GM12878 (cell line): Measurements from ENCODE around the gene SCLY. TPM values are rescaled to one million over a fixed set of nuclear protein-coding genes. Genes with fewer than 3 reads are reported as not detected.

Source experiments
- ATAC-seq: fragments of 200-7000 bp; cut with Tn5 transposase; 3 replicates; pipeline ENCODE4 v1.9.1; 2020; ENCODE audit warnings: mild to moderate bottlenecking, moderate library complexity
- BruUV-seq: library from RNA; stranded (reverse); fragments of 400-500 nt; replicated peaks from 2 replicates; lab custom pipeline; 2021; lab: Mats Ljungman, UMichigan
- CTCF ChIA-PET: fragments of 300-600 bp; sonication (Branson Sonifier 250); formaldehyde crosslinking; extraction: SDS; loops from one replicate; lab custom pipeline; 2021; ENCODE audit warnings: inconsistent platforms; lab: Yijun Ruan, JAX
- POLR2A ChIA-PET: fragments of 350-600 bp; formaldehyde crosslinking; extraction: SDS; loops from one replicate; lab custom pipeline; 2021; ENCODE audit warnings: inconsistent platforms; lab: Charles Lee
- RAD21 ChIA-PET: fragments of 300-600 bp; sonication (Branson Sonifier 250); formaldehyde crosslinking; loops from one replicate; lab custom pipeline; 2023; ENCODE audit warnings: antibody characterized with exemption; ENCODE audit not compliant: unreplicated experiment; lab: Charles Lee
- SMC1A ChIA-PET: fragments of 300-600 bp; sonication (Branson Sonifier 250); formaldehyde crosslinking; loops from one replicate; lab custom pipeline; 2023; ENCODE audit not compliant: unreplicated experiment, uncharacterized antibody; lab: Charles Lee
- DNase-seq: peaks from one replicate; pipeline ENCODE4 v3.0.0-alpha.2; 2011; ENCODE audit warnings: low read depth, low spot score
- FAIRE-seq: peaks from 3 replicates; lab custom pipeline; 2011; peaks lifted over from hg19 to GRCh38; lab: Jason Lieb, UNC
- H2AFZ ChIP-seq: 2 replicates; pipeline ENCODE4 v1.6.0; 2011; ENCODE audit warnings: low read depth, low read length, control low read depth; ENCODE audit not compliant: control insufficient read depth
- H3K27ac ChIP-seq: 2 replicates; pipeline ENCODE4 v1.5.1; 2011; ENCODE audit warnings: control low read depth; ENCODE audit not compliant: control insufficient read depth, insufficient read depth
- H3K27me3 ChIP-seq, 2 experiments: replicated peaks in 1 of 2; 2 replicates each; pipeline versions ENCODE4 v1.6.0 to v1.6.1; 2011; ENCODE audit warnings: low read length in 1 of 2; ENCODE audit not compliant: control insufficient read depth in 2 of 2, insufficient read depth in 2 of 2
- H3K36me3 ChIP-seq, 2 experiments: 2 replicates each; pipeline ENCODE4 v1.5.1; 2011; ENCODE audit warnings: low read length in 1 of 2; ENCODE audit not compliant: control insufficient read depth in 2 of 2, insufficient read depth in 2 of 2
- H3K4me1 ChIP-seq: 2 replicates; pipeline ENCODE4 v1.6.1; 2011; ENCODE audit warnings: mild to moderate bottlenecking, low read length, moderate library complexity, mixed read lengths; ENCODE audit not compliant: control insufficient read depth, insufficient read depth
- H3K4me2 ChIP-seq: 2 replicates; pipeline ENCODE4 v1.6.0; 2011; ENCODE audit warnings: control low read depth; ENCODE audit not compliant: control insufficient read depth, insufficient read depth
- H3K4me3 ChIP-seq: fragments of 200-600 bp; sonication (generic); 2 replicates; pipeline ENCODE4 v1.5.1; 2016
- H3K79me2 ChIP-seq: 2 replicates; pipeline ENCODE4 v1.6.0; 2011; ENCODE audit warnings: low read length; ENCODE audit not compliant: control insufficient read depth, insufficient read depth
- H3K9ac ChIP-seq: 2 replicates; pipeline ENCODE4 v1.8.0; 2011; ENCODE audit warnings: low read length, control low read depth, mixed read lengths; ENCODE audit not compliant: control insufficient read depth, insufficient read depth
- H3K9me3 ChIP-seq: replicated peaks from 3 replicates; pipeline ENCODE4 v1.5.1; 2011; ENCODE audit warnings: mild to moderate bottlenecking, low read length; ENCODE audit not compliant: control insufficient read depth, insufficient read depth
- H4K20me1 ChIP-seq: 2 replicates; pipeline ENCODE4 v1.6.0; 2011; ENCODE audit not compliant: control insufficient read depth, insufficient read depth
- BACH1 ChIP-seq: fragments of 450-650 bp; IDR thresholded peaks from 2 replicates; pipeline ENCODE4 v1.6.1; 2017; ENCODE audit warnings: mild to moderate bottlenecking, borderline replicate concordance
- CREB1 ChIP-seq: IDR thresholded peaks from 2 replicates; pipeline ENCODE4 v1.6.1; 2012; ENCODE audit warnings: low read depth, mild to moderate bottlenecking, inconsistent platforms
- HCFC1 ChIP-seq: fragments of 150-350 bp; IDR thresholded peaks from 2 replicates; pipeline ENCODE4 v1.6.1; 2014; ENCODE audit warnings: low read length
- IKZF2 ChIP-seq, 2 experiments: fragments of 450-650 bp; IDR thresholded peaks; 2 replicates each; pipeline ENCODE4 v1.6.1; 2017; ENCODE audit warnings: mild to moderate bottlenecking in 2 of 2, moderate library complexity in 2 of 2
- JUND ChIP-seq: IDR thresholded peaks from 2 replicates; pipeline ENCODE4 v1.6.1; 2012; ENCODE audit warnings: low read depth, mild to moderate bottlenecking, low read length, improper control_type of control experiment, moderate library complexity
- MTA2 ChIP-seq: fragments of 450-650 bp; IDR thresholded peaks from 2 replicates; pipeline ENCODE4 v1.6.1; 2016; ENCODE audit warnings: low read depth, mild to moderate bottlenecking, moderate library complexity
- MYB ChIP-seq: fragments of 150-350 bp; IDR thresholded peaks from 2 replicates; pipeline ENCODE4 v1.6.1; 2014; ENCODE audit warnings: mild to moderate bottlenecking, low read depth, low read length, borderline replicate concordance
- NFYB ChIP-seq: IDR thresholded peaks from 2 replicates; pipeline ENCODE4 v1.6.1; 2011; ENCODE audit warnings: low read depth, mild to moderate bottlenecking, low read length, improper control_type of control experiment, moderate library complexity; ENCODE audit not compliant: insufficient read depth
- POLR2AphosphoS2 ChIP-seq: IDR thresholded peaks from 2 replicates; pipeline ENCODE4 v1.6.1; 2011; ENCODE audit warnings: low read depth, mild to moderate bottlenecking, low read length, improper control_type of control experiment, moderate library complexity
- RAD21 ChIP-seq: IDR thresholded peaks from 2 replicates; pipeline ENCODE4 v1.6.1; 2011; ENCODE audit warnings: mild to moderate bottlenecking, low read depth, low read length, moderate library complexity; ENCODE audit not compliant: insufficient read depth
- SMC3 ChIP-seq: IDR thresholded peaks from 2 replicates; pipeline ENCODE4 v1.6.1; 2011; ENCODE audit warnings: low read length, improper control_type of control experiment, borderline replicate concordance
- SPI1 ChIP-seq: IDR thresholded peaks from 2 replicates; pipeline ENCODE4 v1.6.1; 2011; ENCODE audit warnings: low read depth, mild to moderate bottlenecking, low read length, moderate library complexity, borderline replicate concordance; ENCODE audit not compliant: insufficient read depth
- ZNF592 ChIP-seq: fragments of 450-650 bp; IDR thresholded peaks from 2 replicates; pipeline ENCODE4 v1.6.1; 2017; ENCODE audit warnings: mild to moderate bottlenecking, moderate library complexity
- WGBS: methylation state at CpG from one replicate; pipeline ENCODE4 v1.1.6; 2016; ENCODE audit warnings: low lambda C conversion rate; ENCODE audit not compliant: insufficient replicate concordance, insufficient coverage; ENCODE audit errors: missing lambda C conversion rate; 5-methylcytosine and 5-hydroxymethylcytosine counted together
- in situ Hi-C: fragments of 300-500 bp; cut with MboI; formaldehyde crosslinking; loops from 9 replicates; pipeline ENCODE4 v1.14.3; 2018; ENCODE audit warnings: mixed read lengths
- intact Hi-C: fragments of 100-400 bp; cut with micrococcal nuclease; formaldehyde crosslinking; loops from one replicate; pipeline ENCODE4 v1.14.2; 2022; ENCODE audit not compliant: unreplicated experiment
- polyA plus RNA-seq, 11 experiments: library from polyadenylated mRNA; depleted of rRNA in 4 of 11; unstranded in 6 of 11; stranded (reverse) in 5 of 11; fragments of >200 nt; fragmentation: Nextera tagmentation in 4 of 11; fragmentation: Illumina TruSeq in 1 of 11; extraction: Ambion mirVana in 4 of 11; extraction: Trizol in 1 of 11; gene quantifications; 1 replicate in 1 of 11; 2 replicates in 10 of 11; pipeline versions ENCODE4 v1.2.1 to v1.2.3, GENCODE V29; 2011 to 2016; ENCODE audit warnings: inconsistent platforms in 2 of 11, missing spikeins in 2 of 11, low read depth in 1 of 11
- total RNA-seq, 4 experiments: library from RNA; depleted of rRNA in 3 of 4; stranded (reverse); fragments of >200 nt in 3 of 4; fragmentation: Illumina TruSeq in 1 of 4; extraction: Trizol in 1 of 4; gene quantifications; 2 replicates each; pipeline versions ENCODE4 v1.2.1 to v1.2.3, GENCODE V29; 2013 to 2021
- TF ChIP-seq, protein P1 (sequence below): fragments of 450-650 bp; IDR thresholded peaks from 2 replicates; pipeline ENCODE4 v1.6.1; 2017; ENCODE audit warnings: mild to moderate bottlenecking, low read depth, inconsistent platforms; ENCODE audit not compliant: poor library complexity, severe bottlenecking
- TF ChIP-seq, protein P2 (sequence below): fragments of 150-350 bp; IDR thresholded peaks from 2 replicates; pipeline ENCODE4 v1.6.1; 2014; ENCODE audit warnings: mild to moderate bottlenecking, low read depth, low read length

Gene SCLY
- total and polyA plus RNA-seq, 10 of the 15 experiments (the other 5 are each of a cell fraction or from before 2014, with no cell fraction given) = 3.3 to 49.1 (median 32.3) TPM

DNA sequence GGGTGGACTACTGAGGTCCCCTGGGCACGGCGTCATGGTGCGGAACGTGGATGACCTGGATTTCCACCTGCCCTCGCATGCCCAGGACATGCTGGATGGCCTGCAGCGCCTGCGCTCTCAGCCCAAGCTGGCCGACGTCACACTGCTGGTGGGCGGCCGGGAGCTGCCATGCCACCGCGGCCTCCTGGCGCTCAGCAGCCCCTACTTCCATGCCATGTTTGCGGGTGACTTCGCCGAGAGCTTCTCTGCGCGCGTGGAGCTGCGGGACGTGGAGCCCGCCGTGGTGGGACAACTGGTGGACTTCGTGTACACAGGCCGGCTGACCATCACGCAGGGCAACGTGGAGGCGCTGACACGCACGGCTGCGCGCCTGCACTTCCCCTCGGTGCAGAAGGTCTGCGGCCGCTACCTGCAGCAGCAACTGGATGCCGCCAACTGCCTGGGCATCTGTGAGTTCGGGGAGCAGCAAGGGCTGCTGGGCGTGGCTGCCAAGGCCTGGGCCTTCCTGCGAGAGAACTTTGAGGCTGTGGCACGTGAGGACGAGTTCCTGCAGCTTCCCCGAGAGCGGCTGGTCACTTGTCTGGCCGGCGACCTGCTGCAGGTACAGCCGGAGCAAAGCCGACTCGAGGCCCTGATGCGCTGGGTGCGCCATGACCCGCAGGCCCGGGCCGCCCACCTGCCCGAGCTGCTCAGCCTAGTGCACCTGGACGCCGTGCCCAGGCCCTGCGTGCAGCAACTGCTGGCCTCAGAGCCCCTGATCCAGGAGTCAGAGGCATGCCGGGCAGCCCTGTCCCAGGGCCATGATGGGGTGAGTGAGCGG is 80.1 kb downstream of the SCLY start:
- no peak for TF ChIP-seq RAD21
- no peak for TF ChIP-seq SMC3
- no peak for TF ChIP-seq ZNF592
- TF ChIP-seq BACH1 = no peak
- TF ChIP-seq, protein P1, sequence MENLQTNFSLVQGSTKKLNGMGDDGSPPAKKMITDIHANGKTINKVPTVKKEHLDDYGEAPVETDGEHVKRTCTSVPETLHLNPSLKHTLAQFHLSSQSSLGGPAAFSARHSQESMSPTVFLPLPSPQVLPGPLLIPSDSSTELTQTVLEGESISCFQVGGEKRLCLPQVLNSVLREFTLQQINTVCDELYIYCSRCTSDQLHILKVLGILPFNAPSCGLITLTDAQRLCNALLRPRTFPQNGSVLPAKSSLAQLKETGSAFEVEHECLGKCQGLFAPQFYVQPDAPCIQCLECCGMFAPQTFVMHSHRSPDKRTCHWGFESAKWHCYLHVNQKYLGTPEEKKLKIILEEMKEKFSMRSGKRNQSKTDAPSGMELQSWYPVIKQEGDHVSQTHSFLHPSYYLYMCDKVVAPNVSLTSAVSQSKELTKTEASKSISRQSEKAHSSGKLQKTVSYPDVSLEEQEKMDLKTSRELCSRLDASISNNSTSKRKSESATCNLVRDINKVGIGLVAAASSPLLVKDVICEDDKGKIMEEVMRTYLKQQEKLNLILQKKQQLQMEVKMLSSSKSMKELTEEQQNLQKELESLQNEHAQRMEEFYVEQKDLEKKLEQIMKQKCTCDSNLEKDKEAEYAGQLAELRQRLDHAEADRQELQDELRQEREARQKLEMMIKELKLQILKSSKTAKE = no peak
- no peak for TF ChIP-seq HCFC1
- TF ChIP-seq IKZF2 (IDR thresholded peaks at IDR 0.05) = no peak
- TF ChIP-seq CREB1 = no peak
- TF ChIP-seq SPI1 = no peak
- no peak for TF ChIP-seq MTA2
- TF ChIP-seq, protein P2, sequence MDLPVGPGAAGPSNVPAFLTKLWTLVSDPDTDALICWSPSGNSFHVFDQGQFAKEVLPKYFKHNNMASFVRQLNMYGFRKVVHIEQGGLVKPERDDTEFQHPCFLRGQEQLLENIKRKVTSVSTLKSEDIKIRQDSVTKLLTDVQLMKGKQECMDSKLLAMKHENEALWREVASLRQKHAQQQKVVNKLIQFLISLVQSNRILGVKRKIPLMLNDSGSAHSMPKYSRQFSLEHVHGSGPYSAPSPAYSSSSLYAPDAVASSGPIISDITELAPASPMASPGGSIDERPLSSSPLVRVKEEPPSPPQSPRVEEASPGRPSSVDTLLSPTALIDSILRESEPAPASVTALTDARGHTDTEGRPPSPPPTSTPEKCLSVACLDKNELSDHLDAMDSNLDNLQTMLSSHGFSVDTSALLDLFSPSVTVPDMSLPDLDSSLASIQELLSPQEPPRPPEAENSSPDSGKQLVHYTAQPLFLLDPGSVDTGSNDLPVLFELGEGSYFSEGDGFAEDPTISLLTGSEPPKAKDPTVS = no peak
- TF ChIP-seq JUND = no peak
- TF ChIP-seq NFYB = no peak
- no peak for TF ChIP-seq POLR2AphosphoS2
- no peak for TF ChIP-seq MYB
- FAIRE-seq (no peak), DNase-seq (no peak), ATAC-seq (no peak)
- Histone ChIP-seq H4K20me1 (no peaks in the 10 kb centered on the region), H3K4me1 (peaks cover 4% of the 10 kb centered on the region; the same call in 1 of the 2 replicates), H3K4me2 (no peak overlapping the region), H3K4me3 (no peak overlapping the region), H3K79me2 (no peaks in the 10 kb centered on the region), H3K9me3 (no peaks in the 10 kb centered on the region), H3K9ac (no peak overlapping the region), H3K27ac (no peak overlapping the region), H3K36me3 (no peaks in the 10 kb centered on the region), H2AFZ (no peak overlapping the region), H3K27me3 (no peaks in the 10 kb centered on the region)
- 76% methylated on average over 58 of the region's 60 CpGs for WGBS
- CTCF ChIA-PET = interaction anchor here (1.0 kb wide), 1 partner anchor 172 kb away, joined by 3 read pairs; no protein-coding TSS in a partner anchor
- SMC1A ChIA-PET = no interaction called here
- RAD21 ChIA-PET = no interaction called here
- no TSS peak for BruUV-seq
- intact Hi-C loops = no loop called here
- in situ Hi-C loops = no loop called here
- POLR2A ChIA-PET = no interaction called here
